HG03045 (cell line): Measurements from ENCODE around the gene PHF2.
"Not testable (repeated sequence)": the region's sequence is repeated elsewhere in the genome, so short reads cannot be mapped to it uniquely, and the experiment has no call there.

Source experiments
- ATAC-seq: cut with Tn5 transposase; IDR thresholded peaks from one replicate; pipeline ENCODE4 v1.9.1; 2021; ENCODE audit warnings: mild to moderate bottlenecking, moderate library complexity; ENCODE audit not compliant: unreplicated experiment

Gene PHF2

DNA sequence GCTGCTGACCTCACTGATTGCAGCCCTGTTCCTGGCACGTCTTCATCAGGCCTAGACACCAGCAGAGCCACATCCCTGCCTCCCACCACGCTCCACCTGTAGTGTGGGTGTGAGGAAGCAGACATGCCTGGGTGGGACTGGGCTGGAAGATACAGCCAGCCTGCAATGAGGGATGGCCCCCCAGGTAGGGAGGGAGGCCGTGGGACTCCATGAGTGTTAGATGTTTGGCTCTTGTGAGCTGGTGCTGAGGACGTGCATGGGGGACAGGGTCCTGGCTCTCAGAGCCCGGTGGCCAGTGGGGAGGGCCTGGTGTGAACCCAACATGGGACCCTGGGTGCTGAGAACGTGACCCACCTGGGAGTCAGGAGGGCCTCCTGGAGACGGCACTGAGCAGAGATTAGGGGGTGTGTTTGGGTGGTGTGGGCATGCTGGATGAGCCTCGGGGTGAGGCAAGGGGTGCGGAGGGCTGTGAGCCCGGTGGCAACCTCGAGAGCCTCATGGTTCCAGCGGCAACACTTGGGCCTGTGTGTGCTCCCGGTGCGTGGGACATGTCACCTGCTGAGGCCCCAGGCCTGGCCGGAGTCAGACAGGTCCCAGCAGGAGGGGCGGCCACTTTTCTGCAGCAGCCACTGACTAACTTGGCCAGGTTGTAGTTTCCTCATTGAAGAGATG lies 87.6 kb downstream of the PHF2 start:
- ATAC-seq = no peak

DNA sequence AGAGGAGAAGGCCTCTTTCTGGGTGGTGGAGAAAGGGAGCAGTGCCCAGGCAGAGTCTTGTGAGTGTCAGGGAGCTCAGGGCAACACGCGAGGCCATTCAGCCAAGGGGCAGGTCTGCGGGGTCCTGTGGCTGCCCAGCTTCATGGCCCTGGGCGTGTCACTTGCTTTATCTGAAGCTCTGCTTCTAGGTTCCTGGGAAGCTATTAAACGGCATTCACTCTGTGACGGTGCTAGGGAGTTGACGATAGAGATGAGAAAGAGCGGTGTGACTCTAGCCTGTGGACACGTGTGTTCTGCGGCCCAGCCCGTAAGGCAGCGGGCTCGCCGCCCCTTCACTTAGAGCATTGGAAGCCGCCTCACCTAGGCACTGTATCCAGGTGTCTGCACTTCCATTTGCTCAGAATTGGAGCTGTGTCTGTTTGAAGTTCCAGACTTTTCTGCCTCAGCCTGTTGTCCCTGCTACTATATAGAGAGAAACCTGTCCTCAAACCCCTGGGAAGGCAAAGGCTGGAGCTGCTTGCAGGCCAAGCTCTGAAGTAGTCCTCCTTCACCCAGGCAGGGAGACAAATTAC lies 88.3 kb downstream of the PHF2 start:
- no peak for ATAC-seq

DNA sequence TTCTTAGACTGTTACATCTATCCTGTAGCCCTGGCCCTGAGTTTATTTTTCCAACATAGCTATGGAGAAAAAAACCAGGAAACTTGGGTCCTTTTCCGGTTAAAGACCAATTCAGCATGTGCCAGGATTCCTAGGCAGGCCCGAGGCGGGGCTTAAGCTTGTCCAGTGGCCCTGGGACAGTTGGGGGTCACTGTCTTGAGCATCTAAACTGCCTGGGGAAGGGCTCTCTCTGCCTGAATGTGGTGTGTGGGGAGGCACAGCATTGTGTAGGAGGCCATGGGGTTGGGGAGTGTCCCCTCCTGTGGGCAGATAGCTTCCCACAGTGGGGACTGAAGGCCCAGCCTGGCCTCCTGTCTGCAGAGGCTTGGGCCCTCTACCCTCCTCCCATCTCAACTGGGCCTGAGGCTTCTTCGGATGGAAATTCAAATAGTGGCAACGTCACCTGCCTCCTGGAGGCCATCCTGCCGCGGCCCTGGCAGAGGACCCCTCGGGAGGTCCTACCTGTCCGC lies 88.8 kb downstream of the PHF2 start:
- no peak for ATAC-seq

DNA sequence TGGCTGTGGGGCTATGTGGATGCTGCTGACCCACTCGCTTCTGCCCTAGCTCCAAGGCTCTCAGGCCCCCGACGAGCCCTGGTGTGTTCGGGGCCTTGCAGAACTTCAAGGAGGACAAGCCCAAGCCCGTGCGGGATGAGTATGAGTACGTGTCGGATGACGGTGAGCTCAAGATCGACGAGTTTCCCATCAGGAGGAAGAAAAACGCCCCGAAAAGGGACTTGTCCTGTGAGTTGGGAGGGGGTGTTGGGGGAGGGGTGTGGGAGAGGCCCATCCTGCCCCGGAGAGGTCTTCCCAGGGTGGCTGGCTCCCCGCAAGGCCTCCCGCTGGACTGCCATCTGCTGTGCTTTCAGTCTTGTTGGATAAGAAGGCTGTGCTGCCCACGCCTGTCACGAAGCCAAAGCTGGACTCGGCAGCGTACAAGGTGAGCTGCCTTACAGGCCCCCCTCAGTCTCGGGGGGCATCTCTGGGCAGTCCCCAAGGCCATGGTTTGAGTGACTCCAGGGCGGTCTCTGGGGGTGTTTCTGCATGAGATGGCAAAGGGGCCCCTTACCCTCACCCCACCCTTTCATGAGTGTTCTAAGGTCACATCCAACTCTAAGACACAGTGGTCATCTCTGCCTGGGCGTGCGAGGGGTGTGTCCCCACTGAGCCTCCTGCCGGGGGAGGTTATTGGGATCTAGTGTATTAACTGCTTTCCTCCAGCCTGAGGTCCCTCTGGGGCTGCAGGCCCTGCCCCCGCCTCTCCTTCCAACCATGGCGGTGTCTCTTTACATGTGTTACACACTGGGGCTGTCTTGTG lies 89.5 kb downstream of the PHF2 start:
- ATAC-seq = no peak

- ATAC-seq = not testable (repeated sequence)
Observed at GRCh38 chr9:93666439-93666784, 90.0 kb downstream of the PHF2 start.

- ATAC-seq = no peak
Observed at GRCh38 chr9:93667006-93667405, 90.6 kb downstream of the PHF2 start.

DNA sequence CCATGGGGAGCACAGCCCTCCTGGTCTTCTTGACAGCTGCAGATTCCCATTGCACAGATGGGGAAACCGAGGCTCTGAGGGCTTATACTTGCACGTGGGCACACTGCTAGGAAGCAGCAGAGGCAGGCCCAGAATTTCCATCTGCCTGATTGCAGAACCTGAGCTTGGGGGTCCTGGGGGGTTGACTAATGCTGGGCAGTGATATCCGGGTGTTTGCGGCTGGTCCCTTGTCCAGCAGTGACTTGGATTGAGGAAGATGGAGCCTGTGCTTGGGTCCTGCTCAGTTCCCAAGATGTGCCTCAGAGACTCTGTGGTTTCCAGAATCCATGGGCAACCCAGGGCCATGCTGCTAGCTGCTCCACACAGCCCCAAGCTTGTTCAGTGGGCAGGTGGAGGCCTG lies 91.2 kb downstream of the PHF2 start:
- ATAC-seq = no peak

DNA sequence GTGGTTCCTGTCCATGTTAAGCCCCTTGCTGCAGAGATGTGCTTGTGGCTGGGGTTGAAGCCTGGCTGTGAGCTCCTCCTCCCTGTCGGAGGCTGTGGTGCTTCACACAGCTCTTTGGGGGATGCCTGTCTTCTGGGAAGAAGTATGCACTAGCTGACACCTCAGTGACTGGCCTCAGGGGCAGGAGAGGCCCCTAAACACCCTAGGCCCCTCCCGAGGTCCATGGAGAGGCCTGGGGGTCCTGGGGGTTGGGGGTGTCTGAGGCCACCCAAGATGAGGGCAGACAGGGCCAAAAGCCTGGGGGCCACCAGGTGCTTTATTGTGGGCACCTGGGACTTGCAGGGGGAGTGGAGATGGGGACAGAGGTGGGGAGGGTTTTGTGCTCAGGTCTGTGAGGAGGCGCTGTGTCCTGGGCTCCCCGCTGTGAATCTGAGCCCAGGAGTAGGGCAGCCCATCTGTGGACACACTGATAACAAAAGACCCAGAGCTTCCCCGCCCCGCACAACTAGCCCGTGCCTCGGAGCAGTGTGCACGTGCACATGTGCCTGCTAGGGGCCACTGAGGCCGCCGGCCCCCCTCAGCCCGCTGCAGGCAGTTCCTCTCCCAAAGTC lies 92.0 kb downstream of the PHF2 start:
- ATAC-seq = no peak

DNA sequence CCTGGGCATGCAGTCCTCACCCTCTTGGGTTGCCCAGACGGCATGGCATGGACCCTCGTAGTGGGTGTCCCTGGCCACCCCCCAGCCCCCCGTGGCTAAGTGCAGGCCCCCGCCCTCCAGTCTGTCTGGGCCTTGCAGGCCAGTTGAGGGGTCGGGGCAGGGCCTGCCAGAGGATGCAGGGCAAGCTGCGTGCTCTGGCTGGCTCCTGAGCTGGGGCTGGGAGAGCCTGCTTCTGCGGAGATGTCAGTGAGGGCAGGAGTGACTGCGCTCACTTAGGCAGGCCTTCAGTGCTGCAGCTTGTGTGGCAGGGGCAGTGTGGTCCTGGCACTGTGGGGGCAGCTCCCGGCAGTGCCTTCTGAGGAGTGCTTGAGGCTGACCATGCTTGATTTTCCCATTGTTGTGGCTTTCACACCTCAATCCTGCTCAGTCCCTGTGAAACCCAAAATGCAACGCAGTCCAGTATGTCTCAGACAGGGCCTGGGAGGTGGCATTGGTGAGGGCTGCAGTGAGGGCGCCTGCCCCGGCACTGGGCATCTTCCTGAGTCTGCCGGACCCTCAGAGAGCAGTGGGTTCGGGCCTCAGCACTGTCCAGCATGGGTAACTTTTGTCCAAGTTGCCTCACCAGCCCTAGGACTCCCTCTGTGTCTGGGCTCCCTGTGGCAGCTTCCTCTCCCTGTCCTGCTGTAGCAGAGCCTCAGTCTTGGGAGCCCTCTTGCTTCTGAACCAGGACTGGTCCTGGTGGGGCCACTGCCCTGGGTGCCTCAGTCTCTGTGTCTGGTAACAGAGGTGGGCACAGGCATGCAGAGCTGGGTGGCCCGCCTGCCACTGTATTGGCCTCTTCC lies 93.0 kb downstream of the PHF2 start:
- no peak for ATAC-seq

DNA sequence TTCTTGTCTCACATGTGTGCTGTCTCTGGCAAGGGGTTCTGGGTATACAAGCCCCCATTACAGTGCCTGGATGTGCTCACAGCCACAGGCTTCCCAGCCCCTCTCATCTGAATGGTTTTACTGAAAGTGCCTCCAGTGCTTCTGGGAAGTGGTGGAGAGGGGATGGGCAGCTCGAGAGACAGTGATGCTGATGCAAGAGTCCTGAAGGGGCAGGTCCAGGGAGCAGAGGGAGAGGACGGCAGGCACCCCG lies 93.5 kb downstream of the PHF2 start:
- no peak for ATAC-seq

- ATAC-seq = no peak
Observed at GRCh38 chr9:93670208-93671019, 94.0 kb downstream of the PHF2 start.

DNA sequence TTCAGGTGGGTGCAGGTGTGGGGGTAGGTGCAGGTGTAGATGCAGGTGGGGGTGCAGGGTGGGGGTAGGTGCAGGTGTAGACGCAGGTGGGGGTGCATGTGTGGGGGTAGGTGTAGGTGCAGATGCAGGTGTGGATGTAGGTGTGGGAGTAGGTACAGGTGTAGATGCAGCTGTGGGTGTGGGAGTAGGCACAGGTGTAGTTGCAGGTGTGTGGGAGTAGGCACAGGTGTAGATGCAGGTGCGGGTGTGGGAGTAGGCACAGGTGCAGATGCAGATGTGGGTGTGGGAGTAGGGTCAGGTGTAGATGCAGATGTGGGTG lies 94.6 kb downstream of the PHF2 start:
- no peak for ATAC-seq

DNA sequence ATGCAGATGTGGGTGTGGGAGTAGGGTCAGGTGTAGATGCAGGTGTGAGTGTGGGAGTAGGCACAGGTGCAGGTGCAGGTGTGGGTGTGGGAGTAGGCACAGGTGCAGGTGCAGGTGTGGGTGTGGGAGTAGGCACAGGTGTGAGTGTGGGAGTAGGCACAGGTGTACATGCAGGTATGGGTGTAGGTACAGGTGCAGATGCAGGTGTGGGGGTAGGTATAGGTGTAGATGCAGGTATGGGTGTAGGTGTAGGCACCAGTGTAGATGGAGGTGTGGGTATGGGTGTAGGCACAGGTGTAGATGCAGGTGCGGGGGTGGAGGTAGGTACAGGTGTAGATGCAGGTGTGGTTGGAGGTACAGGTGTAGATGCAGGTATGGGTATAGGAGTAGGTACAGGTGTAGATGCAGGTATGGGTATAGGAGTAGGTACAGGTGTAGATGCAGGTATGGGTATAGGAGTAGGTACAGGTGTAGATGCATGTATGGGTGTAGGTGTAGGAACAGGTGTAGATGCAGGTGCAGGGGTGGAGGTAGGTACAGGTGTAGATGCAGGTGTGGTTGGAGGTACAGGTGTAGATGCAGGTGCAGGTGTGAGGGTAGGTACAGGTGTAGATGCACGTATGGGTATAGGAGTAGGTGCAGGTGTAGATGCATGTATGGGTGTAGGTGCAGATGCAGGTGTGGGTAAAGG lies 96.1 kb downstream of the PHF2 start:
- not testable (repeated sequence) for ATAC-seq

GRCh38 chr9:93673021-93673838 lies 96.8 kb downstream of the PHF2 start:
- no peak for ATAC-seq

- no peak for ATAC-seq
Observed at GRCh38 chr9:93673839-93674334, 97.5 kb downstream of the PHF2 start.

DNA sequence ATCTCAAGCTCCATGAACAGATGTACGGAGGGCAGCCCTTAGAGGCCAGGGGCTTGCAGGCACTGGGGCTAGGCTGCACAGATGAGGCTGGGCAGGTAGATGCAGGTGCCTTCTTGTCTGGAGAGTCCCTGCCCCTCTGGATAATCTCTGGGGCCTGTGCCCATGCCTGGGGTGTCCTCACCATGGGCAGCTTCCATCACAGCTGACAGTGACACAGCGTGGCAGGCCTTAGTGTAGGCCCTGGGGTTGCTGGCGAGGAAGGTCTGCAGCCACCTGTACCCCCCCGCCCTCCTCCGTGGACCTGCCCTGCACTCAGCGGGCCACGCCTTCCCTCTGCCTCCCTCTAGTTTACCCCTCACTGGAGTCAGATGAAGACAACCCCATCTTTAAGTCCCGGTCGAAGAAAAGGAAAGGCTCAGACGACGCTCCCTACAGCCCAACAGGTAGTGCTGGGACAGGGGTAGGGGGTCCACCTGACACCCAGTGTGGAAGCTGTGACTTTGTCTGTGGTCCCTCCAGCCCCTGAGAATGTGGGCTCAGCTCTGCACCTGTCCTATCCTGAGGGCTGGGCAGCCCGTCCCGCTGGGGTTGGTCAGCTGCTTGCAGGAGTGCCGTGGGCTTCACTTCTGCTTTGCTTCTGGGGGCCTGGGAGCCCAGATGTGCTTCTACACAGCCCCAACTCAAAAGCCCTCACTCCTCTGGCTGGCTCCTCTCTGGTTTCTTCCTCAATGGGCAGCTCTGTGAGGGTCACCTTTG lies 98.4 kb downstream of the PHF2 start:
- ATAC-seq = no peak

GRCh38 chr9:93675336-93676150 lies 99.2 kb downstream of the PHF2 start:
- no peak for ATAC-seq
